KOPT-K1 (cell line): ENCODE data around the gene ZNF267.
"Not testable (repeated sequence)": the region's sequence is repeated elsewhere in the genome, so short reads cannot be mapped to it uniquely, and the experiment has no call there.

Source experiments
- H3K27ac ChIP-seq: fragments of 200-600 bp; sonication (generic); 2 replicates; pipeline ENCODE4 v1.5.1; 2016; ENCODE audit warnings: antibody characterized with exemption, mild to moderate bottlenecking, low read depth, low read length; ENCODE audit not compliant: poor library complexity, severe bottlenecking
- H3K36me3 ChIP-seq: fragments of 200-600 bp; sonication (generic); 2 replicates; pipeline ENCODE4 v1.5.1; 2017; ENCODE audit warnings: antibody characterized with exemption, mild to moderate bottlenecking, low read length, moderate library complexity; ENCODE audit not compliant: insufficient read depth
- H3K9me3 ChIP-seq: fragments of 200-600 bp; sonication (generic); 2 replicates; pipeline ENCODE4 v1.5.1; 2017; ENCODE audit warnings: antibody characterized with exemption, low read length, mild to moderate bottlenecking; ENCODE audit not compliant: insufficient read depth, poor library complexity, severe bottlenecking

ZNF267 gene

DNA sequence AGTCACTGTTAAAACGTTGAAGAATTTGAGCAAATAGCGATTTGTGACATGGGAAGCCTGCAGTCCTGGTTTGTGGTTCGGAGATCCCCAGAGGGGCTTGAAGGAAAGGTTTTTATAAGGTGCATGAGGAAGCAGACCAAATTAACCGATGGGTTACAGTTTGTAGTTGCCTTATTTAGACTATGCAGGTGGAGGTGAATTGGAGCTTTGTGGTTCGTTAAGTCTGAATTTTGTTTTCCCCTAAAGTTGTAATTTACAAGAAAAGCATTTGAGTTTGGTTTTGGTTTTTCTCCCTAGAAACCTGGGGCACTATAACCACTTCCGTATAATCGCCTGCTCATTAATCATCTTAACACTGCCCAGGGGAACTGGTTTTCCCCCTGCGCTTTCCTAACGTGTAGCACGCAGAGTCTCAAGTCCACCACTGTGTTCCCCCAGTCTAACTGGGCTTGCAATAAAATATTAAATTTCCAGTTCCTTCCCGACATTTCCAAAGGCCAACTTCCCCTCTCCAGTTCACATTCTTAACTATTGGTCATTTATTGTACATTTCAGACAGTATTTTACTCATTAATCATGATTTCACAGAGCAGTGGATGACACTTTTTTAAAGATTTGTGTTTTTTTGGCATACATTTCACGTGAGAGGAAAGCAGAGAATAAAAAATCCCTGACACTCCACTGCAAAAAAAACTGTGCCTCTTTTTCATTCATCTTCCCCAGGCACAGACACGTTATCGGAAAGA lies 932 bp downstream of the ZNF267 start:
- H3K9me3 ChIP-seq = peaks cover 30% of the 10 kb centered on the region
- peaks cover 45% of the 10 kb centered on the region for H3K36me3 ChIP-seq
- H3K27ac ChIP-seq = peak overlapping the region; percentile 94

DNA sequence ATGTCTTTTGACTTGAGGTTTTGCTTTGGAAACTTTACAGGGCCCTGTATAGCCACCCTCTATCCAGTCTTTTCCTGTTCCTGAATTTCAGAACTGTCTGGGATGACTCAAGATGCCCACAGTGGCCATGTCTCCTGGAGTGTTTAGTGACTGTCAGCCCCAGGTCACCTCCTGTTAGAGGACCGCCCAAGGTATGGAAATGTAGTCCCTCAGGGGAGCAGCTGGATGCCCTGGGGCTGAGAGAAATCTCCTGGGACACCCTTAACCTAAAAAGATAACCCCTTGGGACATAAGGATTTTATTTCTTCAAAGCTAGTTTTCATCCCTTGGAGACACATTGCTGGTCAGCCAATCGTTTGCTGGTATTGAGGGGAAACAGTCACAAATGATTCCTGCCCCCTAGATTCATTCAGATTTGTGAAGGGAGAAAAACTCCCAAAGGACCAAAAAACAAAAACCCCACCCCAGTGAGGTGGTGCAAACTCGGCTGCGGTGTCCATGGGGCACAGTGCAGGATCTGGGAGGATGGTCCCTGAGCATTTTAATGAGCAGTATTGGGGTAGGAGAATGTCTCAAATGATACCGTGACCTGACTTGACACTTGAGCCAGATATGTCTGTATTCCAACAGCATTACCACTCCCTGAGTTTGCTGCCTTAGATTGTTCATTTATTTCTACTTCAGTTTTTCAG lies 1.7 kb downstream of the ZNF267 start:
- peaks cover 52% of the 10 kb centered on the region for H3K36me3 ChIP-seq
- peaks cover 38% of the 10 kb centered on the region for H3K9me3 ChIP-seq
- peak overlapping the region; percentile 94 for H3K27ac ChIP-seq

DNA sequence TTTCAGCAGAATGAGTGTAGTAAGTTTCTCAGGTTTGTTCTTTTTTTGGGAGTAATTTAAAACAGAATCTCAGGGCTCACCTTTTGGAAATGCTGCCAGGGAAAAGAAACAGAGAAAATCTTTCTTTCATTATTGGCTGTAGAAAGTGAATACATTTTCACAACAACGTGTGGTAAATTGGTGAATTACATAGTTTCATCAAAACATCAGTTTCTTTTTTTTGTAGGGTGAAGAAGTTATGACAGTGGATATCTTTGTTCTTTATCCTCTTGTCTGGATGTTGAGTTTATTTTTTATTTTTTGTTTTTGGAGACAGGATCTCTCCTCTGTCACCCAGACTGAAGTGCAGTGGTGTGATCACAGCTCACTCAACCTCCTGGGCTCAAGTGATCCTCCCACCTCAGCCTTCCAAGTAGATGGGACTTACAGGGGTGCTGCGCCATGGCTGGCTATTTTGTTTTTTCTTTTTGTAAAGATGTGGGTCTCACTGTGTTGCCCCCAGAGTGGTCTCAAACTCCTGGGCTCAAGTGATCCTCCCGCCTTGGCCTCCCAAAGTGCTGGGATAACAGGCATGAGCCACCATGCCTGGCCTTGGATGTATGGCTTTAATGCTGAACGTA lies 2.4 kb downstream of the ZNF267 start:
- H3K36me3 ChIP-seq = peaks cover 60% of the 10 kb centered on the region

DNA sequence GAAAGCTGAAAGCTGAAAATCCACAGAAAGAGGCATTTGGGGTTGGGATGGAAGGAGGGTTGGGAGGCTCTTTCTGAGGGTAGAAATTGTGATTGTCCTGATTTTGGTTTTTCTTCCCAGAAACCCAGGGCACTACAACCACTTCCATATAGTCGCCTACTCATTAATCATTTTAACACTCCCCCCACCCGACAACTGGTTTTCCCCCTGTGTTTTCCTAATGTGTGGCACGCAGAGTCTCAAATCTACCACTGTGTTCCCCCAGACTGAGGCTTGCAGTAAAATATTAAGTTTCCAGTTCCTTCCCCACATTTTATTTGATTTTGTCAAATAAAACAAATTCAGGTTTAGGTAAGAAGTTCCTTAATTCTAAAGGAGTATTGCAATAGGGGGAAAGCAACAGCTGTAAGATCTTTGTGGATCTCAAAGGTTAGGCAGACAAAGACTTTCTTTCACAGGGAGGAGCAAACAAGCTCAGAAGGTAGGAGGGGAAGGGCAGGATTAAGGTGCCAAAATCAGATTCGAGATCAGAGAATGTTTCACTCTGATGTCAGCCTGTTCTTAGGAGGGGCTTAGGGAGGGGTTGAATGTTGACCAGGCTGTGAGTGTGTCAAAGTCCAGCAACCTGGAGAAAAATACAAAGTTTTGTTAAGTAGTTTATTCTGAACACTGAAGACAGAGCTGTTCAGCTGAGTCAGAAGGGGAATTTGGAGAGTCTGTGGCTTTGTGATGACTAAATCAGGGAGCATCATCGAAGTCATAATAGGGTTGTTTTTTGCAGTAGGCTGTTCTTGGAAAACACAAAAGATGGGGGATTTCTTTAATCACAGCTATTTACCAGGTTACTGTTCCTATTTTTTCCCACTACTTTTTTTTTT lies 3.6 kb downstream of the ZNF267 start:
- peaks cover 56% of the 10 kb centered on the region for H3K9me3 ChIP-seq
- H3K27ac ChIP-seq = no peak overlapping the region
- peaks cover 72% of the 10 kb centered on the region for H3K36me3 ChIP-seq

More for the DNA sequence above, 2.4 kb downstream of the ZNF267 start:
- H3K9me3 ChIP-seq = peaks cover 45% of the 10 kb centered on the region
- H3K27ac ChIP-seq = peak overlapping the region; percentile 94

DNA sequence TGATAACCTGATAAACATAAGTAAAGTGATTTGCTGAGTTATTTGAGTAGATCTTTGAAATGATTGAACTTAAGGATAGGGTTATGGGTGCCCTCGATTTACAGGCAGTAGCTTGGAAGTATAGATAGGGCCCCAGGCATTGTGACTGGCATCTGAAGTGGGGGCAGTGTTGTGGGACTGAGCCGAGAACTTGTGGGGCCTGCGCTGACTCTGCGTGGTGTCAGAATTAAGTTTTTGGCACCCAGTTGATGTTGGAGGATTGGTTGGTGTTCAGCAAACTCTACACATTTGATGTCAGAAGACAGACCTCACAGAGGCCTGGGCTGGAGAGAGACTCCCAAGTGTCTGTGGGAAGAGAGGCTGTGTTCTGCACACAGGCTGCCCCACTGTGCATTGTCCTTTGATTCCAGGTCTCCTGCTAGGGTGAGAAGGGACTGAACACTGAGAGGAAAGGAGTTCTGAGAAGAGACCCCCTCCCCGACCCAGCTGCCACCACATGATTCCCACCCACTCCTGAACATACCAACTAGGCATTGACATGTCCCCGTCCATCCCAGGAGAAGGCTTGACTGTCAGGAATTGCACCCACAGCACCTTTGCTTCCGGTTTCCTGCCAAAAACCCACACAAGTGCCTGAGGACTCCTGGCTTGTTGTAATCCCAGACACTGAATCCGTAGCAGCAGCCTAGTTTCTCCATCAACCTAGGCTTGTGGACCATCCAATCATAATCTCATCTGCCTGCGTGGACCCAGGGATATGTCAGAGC lies 4.5 kb downstream of the ZNF267 start:
- Histone ChIP-seq H3K9me3 (peaks cover 65% of the 10 kb centered on the region), H3K36me3 (peaks cover 79% of the 10 kb centered on the region), H3K27ac (no peak overlapping the region)

DNA sequence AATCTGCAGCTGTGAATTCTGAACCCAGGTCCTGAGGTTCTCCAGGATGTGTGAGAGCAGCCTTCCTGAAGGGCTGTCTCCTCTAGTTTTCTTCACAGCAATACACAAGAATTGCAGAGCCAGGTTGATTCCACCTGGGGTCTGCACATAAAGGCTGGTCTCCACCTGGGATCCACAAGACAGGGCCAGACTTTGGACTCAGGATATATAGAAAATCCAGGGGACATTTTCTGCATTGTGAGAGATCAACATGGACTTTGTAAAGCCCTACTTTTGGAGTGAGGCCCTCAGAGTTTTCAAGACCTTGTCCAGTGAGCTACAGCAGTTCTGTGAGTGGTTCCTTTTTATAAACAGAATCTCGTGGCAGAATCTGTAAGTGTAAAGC lies 6.3 kb downstream of the ZNF267 start:
- H3K27ac ChIP-seq = no peak overlapping the region
- peaks cover 84% of the 10 kb centered on the region for H3K9me3 ChIP-seq
- peaks cover 94% of the 10 kb centered on the region for H3K36me3 ChIP-seq

DNA sequence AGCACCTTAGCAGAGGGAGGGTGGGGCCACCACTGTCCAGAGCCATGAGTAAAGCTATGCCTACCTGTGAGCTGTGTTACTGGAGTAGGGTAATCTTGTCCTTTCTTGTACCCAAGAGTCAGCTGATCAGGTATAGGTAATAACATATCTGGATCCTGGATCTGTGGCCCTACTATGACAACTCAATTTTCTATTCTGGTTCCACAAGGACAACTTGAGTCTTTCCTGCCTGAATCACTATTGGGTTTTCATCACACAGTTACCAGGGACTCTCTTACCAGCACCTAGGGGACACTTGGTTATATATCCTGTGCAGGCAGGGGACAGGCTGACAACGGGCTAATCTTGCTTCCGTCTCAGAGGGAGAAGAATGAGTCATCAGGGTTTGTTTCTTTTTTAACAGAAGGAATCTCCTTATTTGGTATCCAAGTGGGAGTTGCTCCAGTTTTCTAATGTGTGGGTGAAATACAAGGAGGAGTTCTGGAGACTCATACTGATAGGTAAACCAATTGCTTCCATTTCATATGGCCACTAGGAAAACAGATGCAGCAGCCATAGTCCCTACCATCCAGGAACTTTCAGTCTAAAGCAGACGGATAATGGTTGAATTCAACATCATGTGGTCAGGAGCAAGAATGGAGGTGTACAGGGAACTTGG lies 6.8 kb downstream of the ZNF267 start:
- peaks cover 89% of the 10 kb centered on the region for H3K9me3 ChIP-seq
- H3K27ac ChIP-seq = no peak overlapping the region
- peaks cover 95% of the 10 kb centered on the region for H3K36me3 ChIP-seq

DNA sequence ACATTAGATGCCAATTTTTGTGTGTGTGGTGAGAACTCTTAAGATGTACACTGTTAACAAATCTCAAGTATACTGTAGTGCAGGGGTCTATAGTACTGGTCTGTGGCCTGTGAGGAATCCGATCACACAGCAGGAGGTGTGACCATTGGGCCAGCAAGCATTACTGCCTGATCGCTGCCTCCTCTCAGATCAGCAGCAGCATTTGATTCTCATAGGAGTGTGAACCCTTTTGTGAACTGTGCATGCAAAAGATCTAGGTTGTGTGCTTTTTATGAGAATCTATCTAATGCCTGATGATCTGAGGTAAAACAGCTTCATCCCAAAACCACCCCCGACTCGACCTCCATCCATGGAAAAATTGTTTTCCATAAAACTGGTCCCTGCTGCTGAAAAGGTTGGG lies 12.6 kb downstream of the ZNF267 start:
- H3K36me3 ChIP-seq = peaks cover 95% of the 10 kb centered on the region
- no peak overlapping the region for H3K27ac ChIP-seq

DNA sequence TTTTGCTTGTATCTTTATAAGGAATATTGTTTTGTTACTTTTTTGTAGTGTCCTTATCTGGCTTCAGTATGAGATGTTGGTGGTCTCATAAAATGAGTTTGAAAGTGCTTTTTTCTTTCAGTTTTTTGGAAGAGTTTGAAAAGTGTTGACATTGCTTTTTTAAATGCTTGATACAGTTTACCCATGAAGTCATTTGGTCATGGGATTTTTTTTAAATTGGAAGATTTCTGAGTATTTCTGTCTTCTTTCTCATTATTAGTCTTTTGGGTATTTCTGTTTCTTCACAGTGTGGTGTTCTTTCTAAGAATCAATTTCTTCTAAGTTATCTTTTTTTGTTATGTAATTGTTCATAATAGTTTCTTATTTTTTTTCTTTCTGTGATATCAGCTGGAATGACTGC lies 15.1 kb downstream of the ZNF267 start:
- Histone ChIP-seq H3K36me3 (peaks cover 100% of the 10 kb centered on the region), H3K9me3 (peaks cover 100% of the 10 kb centered on the region), H3K27ac (no peak overlapping the region)

More for the DNA sequence above, 12.6 kb downstream of the ZNF267 start:
- H3K9me3 ChIP-seq = peaks cover 99% of the 10 kb centered on the region

DNA sequence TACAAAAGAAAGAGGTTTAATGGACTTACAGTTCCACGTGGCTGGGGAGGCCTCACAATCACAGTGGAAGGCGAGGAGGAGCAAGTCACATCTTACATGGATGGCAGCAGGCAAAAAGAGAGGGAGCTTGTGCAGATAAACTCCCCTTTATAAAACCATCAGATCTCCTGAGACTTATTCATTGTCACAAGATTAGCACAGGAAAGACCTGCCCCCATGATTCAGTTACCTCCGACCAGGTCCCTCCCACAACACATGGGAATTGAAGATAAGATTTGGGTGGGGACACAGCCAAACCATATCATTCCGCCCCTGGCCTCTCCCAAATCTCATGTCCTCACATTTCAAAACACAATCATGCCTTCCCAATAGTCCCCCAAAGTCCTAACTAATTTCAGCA lies 18.5 kb downstream of the ZNF267 start:
- peaks cover 100% of the 10 kb centered on the region for H3K9me3 ChIP-seq
- H3K36me3 ChIP-seq = peaks cover 100% of the 10 kb centered on the region
- not testable (repeated sequence) for H3K27ac ChIP-seq

DNA sequence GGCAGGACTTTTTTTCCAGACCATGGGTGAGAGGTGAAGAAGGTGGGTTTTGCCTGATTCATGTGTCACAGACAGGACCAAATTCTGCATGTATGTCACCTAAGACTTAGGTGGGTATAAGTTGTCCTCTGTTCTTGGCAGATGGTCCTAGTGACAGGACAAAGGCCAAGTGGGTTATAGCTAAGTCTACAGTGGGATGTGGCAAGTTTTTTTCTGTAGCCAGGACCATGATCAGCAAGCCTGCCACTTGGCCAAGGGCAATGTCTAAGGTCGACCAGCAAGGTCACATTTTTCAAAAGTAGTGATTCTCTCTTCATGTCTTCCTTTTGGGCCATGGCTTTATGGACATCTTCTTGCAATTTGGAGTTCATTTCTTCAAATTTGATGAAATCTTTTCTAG lies 20.2 kb downstream of the ZNF267 start:
- H3K9me3 ChIP-seq = peaks cover 100% of the 10 kb centered on the region
- no peak overlapping the region for H3K27ac ChIP-seq
- H3K36me3 ChIP-seq = peaks cover 100% of the 10 kb centered on the region

DNA sequence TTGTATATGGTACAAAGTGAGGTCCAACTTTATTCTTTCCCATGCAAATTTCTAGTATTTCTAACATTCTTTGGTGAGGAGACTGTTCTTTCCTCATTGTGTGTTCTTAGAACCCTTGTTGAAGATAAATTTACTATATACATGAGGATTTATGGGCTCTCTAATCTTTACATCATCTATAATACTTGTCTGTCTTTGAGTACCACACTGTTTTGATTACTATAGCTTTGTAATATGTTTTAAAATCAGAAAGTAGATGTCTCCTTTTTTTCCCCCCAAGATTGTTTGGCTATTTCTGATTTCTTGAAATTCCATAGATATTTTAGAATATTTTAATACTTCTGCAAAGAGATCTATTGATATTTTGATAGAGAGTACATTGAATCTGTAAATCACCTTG lies 23.7 kb downstream of the ZNF267 start:
- H3K36me3 ChIP-seq = peaks cover 82% of the 10 kb centered on the region

DNA sequence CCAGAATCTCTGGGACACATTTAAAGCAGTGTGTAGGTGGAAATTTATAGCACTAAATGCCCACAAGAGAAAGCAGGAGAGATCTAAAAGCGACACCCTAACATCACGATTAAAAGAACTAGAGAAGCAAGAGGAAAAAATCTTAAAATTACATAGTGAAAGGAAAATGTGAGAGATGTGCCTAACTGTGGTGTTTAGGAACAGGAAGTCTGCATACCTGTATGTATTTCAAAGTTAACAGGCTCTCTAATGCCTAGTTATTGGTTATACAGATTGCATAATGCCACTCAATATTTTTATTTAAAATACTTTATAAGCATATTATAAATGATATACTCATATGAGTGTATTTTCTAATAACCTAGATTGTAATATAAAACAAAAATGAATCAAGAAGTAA lies 25.9 kb downstream of the ZNF267 start:
- Histone ChIP-seq H3K9me3 (peaks cover 69% of the 10 kb centered on the region), H3K36me3 (peaks cover 60% of the 10 kb centered on the region)

More for the DNA sequence above, 23.7 kb downstream of the ZNF267 start:
- Histone ChIP-seq H3K9me3 (peaks cover 86% of the 10 kb centered on the region), H3K27ac (no peak overlapping the region)

DNA sequence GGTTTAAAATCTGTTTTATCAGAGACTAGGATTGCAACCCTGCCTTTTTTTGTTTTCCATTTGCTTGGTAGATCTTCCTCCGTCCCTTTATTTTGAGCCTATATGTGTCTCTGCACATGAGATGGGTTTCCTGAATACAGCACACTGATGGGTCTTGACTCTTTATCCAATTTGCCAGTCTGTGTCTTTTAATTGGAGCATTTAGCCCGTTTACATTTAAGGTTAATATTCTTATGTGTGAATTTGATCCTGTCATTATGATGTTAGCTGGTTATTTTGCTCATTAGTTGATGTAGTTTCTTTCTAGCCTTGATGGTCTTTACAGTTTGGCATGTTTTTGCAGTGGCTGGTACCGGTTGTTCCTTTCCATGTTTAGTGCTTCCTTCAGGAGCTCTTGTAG lies 31.0 kb downstream of the ZNF267 start:
- Histone ChIP-seq H3K9me3 (peaks cover 62% of the 10 kb centered on the region), H3K36me3 (peaks cover 45% of the 10 kb centered on the region)
- H3K27ac ChIP-seq = not testable (repeated sequence)

More for the DNA sequence above, 25.9 kb downstream of the ZNF267 start:
- no peak overlapping the region for H3K27ac ChIP-seq
